HG03045 (cell line): ENCODE results near the gene TMEM132C.

ENCODE experiments used
- ATAC-seq: cut with Tn5 transposase; IDR thresholded peaks from one replicate; pipeline ENCODE4 v1.9.1; 2021; ENCODE audit warnings: mild to moderate bottlenecking, moderate library complexity; ENCODE audit not compliant: unreplicated experiment

TMEM132C gene

DNA sequence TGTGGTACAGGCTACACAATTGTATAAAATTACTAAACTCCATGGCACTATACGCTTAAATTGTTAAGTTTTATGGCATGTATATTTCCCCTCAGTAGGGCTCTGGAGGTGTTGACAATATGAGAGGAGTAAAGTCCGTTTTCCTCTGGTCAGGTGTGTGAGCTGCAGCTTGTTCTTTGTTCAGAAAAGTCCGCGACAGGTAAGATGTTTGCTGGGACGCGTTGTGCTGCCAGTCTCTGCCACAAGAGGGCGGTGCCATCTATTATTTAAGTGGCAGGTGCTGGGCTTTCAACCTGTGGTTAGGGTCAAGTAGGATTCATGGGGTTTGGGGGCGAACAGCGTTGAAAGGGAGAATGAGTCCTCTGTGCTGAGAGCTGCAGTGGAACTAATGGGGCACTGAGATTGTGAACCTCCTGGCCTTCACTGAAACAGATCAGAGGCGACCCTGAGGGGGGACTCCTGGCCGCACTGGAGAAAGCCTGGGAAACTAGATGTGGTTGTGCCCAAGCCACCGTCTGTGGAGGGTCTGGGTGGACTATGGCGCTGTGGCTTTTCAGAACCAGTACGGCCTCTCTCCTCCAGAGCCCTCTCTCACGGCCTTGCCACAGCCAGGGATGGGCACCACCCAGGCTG is 377.8 kb downstream of the TMEM132C start:
- ATAC-seq, result no peak

DNA sequence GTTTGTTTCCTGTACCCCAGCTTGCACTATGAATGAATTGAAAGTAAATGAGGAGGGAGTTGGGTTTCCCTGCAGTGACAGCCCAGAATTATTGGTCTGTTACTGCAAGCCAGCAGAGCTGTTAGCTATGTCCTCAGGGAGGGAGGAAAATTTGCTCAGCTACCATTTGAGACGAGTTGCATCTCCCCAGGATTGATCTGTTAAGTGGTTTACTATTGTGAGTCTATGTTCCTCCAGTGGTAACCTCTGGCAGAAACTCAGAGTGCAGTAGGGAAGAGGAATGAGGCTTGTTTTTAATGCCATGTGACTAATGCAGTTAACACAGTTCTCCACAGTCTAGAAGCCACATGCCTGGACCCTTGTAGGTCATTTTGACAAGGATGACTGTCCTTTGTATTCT is 382.9 kb downstream of the TMEM132C start:
- ATAC-seq, result no peak

DNA sequence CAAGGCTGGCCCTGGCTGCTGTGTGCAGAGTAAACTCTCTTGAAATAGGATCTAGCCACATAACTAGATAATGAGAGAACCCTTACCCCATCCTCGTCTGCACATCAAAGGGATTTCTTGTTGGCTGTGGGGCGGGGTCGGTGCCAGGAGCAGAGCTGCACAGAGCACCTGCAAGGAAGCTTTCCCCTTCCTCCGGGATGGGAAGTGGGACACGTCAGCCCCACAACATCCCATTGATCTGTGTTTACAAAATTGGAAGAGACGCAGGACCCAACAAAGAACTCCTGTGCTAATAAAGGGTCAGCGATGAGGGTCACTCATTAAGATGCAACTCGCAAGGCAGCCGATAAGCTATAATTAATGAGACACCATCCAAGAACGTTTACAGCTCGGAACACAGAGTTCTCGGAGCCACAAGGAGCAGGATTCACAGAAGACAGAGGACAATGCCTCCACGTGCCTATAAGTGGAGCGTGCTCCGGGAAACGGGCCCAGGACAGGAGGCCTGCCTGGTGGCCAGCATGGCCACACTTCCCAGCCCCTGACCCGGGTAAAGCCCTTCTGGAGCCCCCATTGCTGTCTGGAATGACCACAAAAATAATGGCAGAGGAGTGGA is 385.3 kb downstream of the TMEM132C start:
- ATAC-seq, result no peak

DNA sequence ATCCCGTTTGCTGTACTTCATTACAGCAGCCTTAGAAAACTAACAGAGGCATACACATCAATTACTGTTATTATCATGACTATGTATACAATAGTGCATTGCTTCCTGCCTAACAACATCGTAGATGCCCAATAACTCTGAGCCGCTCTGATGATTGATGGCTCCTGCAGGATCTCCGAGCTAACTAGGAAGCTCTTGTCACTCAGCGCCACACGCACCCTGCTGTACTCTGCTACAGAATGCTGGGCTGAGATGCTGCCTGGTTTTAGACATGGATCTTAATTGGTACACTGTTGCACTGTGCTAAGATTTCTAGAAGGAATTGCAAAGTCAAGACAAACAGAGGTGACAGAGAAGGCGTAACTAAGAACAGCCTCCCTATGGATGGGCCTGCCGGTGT is 387.5 kb downstream of the TMEM132C start:
- no peak for ATAC-seq

DNA sequence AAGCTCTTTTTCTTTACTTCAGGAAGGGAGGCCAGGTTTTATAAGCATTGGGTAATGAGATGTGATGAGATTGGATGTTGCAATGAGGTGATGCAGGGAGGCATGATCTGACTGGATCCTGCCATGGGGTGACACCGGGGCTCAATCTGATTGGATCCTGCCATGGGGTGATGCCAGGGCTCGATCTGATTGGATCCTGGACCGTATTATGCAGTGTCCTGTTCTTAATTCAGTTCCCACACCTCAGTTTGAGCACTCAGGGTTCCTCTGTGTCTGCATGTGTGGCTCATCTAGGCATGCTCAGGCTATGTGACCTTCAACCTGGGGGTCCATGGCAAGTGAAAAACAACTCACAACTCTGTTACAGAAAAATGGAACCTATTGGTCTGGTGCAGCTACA is 390.4 kb downstream of the TMEM132C start:
- no peak for ATAC-seq

DNA sequence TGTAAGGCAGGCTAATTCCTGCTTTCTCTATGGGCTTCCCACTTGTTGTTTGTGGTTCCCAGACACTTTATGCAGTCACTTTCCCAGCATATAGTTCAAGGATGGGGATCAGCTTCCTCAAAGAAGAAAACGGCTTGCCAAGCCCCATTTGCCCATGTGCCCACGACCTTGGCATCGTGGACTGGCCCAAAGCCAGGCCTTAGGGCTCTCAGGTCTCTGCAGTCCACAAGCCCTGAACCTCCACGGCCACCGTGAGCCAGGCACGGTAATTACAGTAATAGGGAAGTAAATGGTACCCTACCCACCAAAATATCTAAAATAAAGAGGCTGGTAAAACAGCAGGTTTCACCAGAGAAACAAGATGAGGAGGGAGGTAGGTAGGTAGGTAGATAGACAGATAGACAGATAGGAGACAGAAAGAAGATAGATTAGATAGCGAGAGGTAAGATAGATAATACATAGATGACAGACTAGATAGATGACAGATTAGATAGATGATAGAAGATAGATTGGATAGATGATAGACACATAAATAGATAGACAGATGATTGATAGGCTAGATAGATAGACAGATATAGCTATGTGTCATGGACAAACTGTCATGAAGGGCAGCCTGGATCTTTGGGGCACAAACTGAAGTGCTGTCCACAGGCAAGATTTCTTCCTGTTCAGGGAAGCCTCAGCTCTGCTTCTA is 393.7 kb downstream of the TMEM132C start:
- no peak for ATAC-seq

DNA sequence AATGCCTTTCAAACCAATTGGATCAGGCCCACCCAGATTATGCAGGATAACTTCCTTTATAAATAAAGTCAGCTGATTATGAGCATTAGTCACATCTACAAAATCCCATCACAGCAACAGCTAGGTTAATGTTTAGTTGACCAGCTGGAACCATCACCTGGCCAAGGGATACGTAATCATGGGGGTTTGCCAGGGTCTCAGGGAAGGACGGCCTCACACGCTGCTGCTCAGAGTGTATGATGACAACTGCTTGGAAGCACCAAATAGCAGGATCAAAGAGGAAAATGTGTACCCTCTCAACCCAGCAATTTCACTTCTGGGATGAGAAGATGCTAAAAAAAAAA is 394.2 kb downstream of the TMEM132C start:
- no peak for ATAC-seq

DNA sequence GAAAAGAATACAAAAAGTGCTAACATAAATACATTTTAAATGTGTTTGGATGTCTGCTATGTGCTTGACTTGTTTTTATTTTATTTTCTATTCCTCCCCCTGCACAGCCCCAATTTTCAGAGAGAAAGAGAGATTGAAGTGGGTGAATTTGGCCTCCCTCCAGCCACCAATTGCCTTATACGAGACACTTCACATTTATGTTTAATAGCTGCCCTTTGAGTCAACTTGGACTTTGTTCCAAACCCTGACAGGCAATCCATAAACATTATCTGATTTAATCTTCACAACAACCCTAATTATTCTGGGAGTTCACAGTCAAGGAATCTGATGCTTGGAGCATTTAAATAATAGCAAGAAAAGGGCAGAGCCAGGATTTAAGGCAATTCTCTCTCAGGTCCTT is 395.1 kb downstream of the TMEM132C start:
- no peak for ATAC-seq

DNA sequence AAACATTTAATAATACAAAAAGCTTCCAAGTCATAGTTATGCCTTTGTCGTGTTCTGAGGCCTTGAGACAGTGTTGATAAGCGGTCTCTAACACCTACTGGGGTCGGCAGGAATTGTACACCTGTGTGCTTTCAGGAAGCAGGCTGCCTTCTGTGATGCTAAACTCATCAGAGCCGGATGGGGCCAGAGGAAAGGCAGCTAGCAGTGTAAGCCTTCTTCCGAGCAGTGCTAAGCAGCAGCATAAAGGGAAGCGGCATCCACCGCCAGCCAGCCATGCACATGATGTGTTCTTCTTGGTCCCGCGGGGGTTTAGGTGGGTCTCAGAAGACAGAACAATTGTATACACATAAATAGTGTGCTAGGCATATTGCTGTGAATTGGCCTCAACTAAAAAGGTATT is 397.5 kb downstream of the TMEM132C start:
- no peak for ATAC-seq

DNA sequence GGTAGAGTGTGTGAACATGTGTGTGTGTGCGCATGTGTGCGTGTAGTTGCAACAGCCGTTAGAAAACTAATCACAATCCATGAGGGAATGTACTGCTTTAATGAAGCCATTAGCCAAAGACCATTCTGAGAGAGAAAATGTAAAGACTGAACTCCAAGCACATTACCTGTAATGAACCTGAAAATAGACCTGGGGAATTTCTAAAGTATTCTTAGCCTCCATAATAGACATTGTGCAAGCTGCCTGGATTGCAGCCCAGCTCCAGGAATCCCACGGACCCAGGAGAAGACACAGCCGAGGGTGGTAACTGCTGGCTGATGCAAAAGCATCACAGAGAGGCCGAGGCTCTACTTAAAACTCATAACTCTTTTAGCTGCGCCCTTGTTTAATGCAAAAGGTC is 400.2 kb downstream of the TMEM132C start:
- ATAC-seq, result no peak

DNA sequence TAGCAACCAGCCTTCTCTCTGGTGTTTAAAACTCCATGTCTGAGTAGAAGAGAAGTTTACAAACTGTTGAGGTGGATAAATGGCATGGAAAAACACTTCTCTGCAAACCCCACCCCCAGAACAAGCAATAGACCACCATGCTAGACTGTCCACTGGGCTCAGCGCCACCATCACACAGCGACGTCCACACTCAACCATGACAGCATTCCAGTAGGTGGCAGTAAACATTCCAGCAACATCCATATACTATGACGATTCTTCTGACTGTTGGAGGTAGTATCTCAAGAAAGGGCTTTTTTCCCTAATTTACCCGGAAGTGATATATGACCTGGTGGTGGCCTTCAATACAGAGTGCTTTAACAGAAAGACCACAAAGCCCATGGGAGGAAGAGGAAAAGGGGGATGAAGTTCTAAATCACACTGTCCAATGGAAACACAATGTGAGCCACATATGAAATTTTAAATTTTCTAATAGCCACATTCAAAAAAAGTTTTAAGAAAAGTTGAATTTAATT is 404.6 kb downstream of the TMEM132C start:
- no peak for ATAC-seq

DNA sequence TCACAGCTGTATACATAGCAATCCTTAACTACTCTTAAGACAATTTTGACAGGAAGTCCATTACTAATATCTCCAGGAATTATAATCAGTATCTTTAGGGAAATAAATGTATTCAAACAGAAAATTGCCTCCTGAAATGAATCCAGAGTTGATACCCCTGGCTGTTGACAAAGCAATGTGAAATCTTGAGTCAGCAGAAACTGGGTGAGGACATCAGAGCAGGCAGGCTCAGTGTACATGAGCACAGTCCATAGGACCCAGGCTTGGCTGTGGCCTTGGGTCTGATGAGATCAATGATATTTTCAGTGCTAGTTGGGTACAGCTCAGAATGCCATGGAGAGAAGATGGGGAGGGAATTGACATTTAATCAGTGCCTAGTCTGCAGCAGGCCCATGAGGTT is 405.5 kb downstream of the TMEM132C start:
- ATAC-seq, result no peak

DNA sequence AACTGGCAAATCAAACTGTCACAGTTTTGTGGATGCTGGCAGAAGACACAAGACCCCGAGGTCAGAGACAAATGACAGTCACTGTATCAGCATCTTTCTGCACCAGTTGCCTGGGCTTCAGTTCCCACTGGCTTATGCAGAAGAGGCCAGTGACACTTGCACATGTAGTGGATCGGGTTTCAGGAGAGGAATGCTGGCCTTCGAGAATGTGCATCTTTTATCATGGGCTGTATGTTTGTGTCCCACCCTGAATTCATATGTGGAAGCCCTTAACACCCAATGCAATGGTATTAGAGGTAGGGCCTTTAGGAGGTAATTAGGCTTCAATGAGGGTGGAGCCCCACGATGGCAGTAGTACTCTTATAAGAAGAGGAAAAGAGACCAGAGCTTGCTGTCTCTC is 405.9 kb downstream of the TMEM132C start:
- ATAC-seq, result no peak

DNA sequence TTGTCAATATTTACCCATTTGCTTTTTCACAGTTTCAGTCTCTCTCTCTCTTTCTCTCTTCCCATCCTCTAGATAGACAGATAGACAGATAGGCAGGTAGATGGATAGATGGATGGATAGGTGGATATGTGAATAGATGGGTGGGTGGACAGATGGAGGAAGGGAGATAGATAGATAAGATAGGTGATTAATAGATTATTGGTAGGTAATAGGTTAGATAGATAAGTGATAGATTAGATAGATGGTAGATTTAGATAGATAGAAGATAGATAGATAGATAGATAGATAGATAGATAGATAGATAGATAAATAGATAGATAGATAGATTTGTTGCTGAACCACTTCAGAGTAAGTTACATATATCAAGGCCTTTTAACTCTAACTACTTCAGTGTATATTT is 408.6 kb downstream of the TMEM132C start:
- no peak for ATAC-seq

DNA sequence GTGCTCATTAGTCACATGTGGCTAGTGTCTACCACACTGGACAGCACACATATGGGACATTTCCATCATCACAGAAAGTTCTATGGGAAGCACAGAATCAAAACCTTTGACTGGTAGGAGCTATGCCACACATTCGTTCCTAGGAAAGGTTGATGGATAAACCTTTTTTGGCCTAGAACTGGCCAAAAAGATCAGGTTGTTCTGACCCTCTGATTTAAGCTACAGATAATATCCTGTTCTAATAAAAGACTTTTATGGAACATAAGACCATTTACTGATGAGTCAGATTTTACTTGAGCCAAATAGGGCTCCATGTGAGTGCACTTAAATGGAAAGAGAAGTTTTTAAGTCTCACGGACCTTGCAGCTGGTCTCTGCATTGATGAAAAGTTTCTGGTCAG is 413.6 kb downstream of the TMEM132C start:
- ATAC-seq, result no peak

DNA sequence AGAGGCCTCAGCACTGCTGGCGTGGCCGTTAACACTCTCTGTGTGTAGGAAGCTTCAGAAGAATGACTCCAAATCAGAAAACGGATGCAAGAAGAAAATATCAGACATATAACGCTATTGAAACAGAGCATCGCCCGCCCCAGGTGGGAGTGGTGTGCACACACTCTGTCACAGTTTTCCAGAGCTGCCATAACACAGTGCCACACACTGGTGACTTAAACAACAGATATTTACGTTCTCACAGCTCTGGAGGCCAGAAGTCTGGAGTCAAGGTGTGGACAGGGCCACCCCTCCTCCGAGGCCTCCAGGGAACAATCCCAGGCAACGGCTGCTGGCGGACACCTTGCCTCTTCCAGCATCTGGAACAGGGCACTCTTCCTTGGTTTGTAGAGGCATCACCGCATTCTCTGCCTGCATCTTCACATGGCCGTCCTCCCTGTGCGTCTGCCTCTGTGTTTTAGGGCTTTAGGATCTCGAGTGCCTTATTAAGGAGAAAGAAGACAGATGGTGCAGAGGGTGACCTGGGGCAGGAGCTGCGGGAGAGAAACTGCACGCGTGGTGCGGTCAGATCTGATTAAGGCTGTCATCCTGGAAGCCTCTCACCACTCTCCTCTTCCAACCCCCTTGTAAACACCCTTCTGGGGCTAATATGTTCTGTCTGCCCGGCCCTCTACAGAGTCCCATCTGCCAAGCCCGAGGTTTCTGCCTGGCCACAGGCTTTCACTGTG is 415.7 kb downstream of the TMEM132C start:
- no peak for ATAC-seq

DNA sequence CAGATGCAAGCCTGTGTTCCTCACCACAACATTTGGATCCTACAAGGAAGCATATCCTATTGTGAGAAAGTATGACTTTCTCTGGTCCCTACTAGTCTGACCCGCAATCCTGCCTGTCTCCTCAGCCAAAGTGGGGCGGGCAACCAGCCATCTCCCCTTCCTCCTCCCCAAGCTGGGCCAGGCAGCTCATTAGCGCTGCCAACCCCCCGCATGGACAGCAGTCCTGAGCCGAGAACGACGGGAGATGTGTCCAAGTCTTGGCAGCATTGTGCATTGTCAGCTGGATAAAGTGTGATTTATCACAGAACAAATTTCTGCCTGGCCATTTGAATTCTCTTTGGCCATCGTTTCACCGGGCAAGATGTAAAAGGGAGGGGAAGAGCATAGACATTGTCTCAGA is 417.4 kb downstream of the TMEM132C start:
- no peak for ATAC-seq

DNA sequence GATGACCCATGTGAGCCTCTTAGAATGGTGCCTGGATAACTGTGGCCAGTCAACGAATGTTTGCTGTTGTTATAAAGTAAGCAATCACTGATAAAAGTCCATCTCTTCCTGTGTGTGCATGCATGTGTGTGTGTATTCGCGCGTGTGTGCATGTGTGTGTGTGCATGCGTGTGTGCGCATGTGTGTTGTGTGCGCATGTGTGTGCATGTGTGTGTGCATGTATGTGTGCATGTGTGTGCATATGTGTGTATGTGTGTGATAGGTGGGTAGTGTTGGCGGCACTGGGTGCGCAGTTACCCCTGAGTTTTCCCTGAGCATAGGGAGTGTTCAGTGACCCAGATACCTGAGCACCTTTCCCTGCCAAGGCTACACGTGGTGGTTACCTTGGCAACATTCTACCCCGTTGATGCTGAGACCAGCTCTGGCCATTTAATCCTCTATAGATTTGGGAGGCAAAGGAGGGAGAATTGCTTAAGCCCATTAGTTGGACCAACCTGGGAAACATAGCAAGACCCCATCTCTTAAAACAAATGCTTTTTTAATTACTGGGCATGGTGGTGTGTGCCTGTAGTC is 419.0 kb downstream of the TMEM132C start:
- ATAC-seq, result no peak

DNA sequence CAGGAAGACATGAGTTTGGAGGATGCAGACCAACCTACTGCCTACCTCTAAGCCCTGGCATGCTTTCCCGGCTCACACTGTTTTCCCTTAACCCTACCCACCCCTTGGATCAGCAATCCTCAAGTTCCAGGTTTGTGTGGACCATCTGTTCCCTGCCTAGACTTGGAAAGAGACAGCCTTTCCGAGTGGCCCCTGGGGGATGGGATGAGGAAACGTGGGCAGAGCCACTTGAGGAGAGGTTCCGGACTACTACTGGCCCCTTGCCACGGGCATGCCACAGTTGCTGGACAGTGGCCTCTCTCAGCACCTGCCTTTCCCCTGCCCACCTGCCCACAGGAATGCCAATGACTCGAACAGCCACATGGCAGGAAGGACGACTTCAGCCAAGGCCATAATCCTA is 420.9 kb downstream of the TMEM132C start:
- ATAC-seq, result no peak

DNA sequence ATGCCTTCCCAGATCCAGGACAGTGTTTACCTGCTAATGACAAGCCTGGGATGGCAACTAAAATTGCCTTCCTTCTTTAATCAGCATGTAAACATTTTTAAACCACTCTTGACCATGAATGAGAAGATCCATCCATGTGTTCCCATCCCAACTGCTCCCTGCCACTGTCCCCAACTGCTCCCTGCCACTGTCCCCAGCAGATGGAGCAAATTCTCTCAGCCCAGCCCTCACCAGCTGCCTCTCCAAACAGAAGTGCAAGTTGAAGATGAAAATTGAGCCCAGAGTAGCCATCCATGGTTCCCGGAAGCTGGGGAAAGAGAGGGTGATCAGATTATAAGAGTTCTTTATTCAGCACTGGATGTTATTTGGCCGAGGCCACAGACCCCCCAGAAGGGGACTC is 423.7 kb downstream of the TMEM132C start:
- ATAC-seq, result no peak

DNA sequence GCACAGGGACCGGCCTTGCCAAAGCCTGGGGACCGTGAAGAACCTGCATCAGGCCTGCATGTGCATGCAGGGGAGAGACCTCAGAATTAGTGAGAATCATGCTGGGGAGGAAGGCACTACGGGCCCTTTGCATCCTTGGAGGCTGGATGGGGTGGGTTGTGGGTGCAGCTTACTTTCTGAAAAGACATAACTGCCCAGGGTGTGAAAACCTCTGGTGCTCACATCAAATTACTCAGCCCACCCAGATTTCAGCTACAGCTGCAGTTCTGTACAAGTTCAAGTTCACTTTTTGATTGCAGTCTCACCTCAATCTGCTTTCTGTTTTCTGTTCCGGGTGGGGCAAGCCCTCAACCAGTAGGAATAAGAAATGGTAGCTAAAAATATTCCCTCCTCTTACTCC is 426.1 kb downstream of the TMEM132C start:
- ATAC-seq, result no peak
